Panc1 (cell line): Measurements from ENCODE around the gene ARHGDIA. TPM values are rescaled to one million over a fixed set of nuclear protein-coding genes. Genes with fewer than 3 reads are reported as not detected.

Experiments used
- ATAC-seq: fragments of 200-7000 bp; cut with Tn5 transposase; 2 replicates; pipeline ENCODE4 v1.9.1; 2020; ENCODE audit warnings: mild to moderate bottlenecking, moderate library complexity
- BruUV-seq: library from RNA; stranded (reverse); fragments of 400-500 nt; replicated peaks from 2 replicates; lab custom pipeline; 2021; lab: Mats Ljungman, UMichigan
- CTCF ChIA-PET: fragments of 300-600 bp; sonication (Branson Sonifier 250); formaldehyde crosslinking; loops from one replicate; lab custom pipeline; 2022; ENCODE audit warnings: antibody characterized with exemption; lab: Charles Lee
- POLR2A ChIA-PET: fragments of 300-600 bp; sonication (Branson Sonifier 250); formaldehyde crosslinking; loops from one replicate; lab custom pipeline; 2022; ENCODE audit warnings: antibody characterized with exemption; lab: Charles Lee
- DNase-seq: peaks from one replicate; pipeline ENCODE4 v3.0.0-alpha.2; 2010; ENCODE audit warnings: low read depth, low spot score
- H3K27ac ChIP-seq: 2 replicates; pipeline ENCODE4 v1.5.1; 2011; ENCODE audit warnings: mild to moderate bottlenecking, low read length, inconsistent platforms
- H3K27me3 ChIP-seq: fragments of 200-500 bp; sonication (Bioruptor generic); 2 replicates; pipeline ENCODE4 v1.6.0; 2014; ENCODE audit warnings: low read length, inconsistent platforms; ENCODE audit not compliant: control insufficient read depth, insufficient read depth
- H3K36me3 ChIP-seq: fragments of 200-500 bp; sonication (Bioruptor generic); 2 replicates; pipeline ENCODE4 v1.5.1; 2014; ENCODE audit warnings: inconsistent platforms, mild to moderate bottlenecking, low read length, moderate library complexity; ENCODE audit not compliant: control insufficient read depth, insufficient read depth
- H3K4me1 ChIP-seq: 2 replicates; pipeline ENCODE4 v1.5.1; 2011; ENCODE audit warnings: inconsistent platforms, mild to moderate bottlenecking, low read length, moderate library complexity; ENCODE audit not compliant: control insufficient read depth, insufficient read depth
- H3K4me3 ChIP-seq, 2 experiments: 2 replicates each; pipeline ENCODE4 v1.5.1; 2011 to 2012; ENCODE audit warnings: low read depth in 2 of 2, low read length in 2 of 2, mild to moderate bottlenecking in 2 of 2, inconsistent platforms in 1 of 2, moderate library complexity in 1 of 2
- H3K9me3 ChIP-seq: fragments of 200-500 bp; sonication (Bioruptor generic); 2 replicates; pipeline ENCODE4 v1.5.1; 2014; ENCODE audit warnings: low read depth, mild to moderate bottlenecking, inconsistent platforms, low read length, moderate library complexity; ENCODE audit not compliant: control insufficient read depth, insufficient read depth
- CTCF ChIP-seq: fragments of 450-650 bp; IDR thresholded peaks from 2 replicates; pipeline ENCODE4 v1.5.1; 2017; ENCODE audit warnings: mild to moderate bottlenecking
- POLR2AphosphoS5 ChIP-seq: IDR thresholded peaks from 2 replicates; pipeline ENCODE4 v1.6.1; 2012; ENCODE audit warnings: mild to moderate bottlenecking, low read depth, low read length, moderate library complexity
- REST ChIP-seq, 2 experiments: IDR thresholded peaks; 2 replicates each; pipeline ENCODE4 v1.6.1; 2011 to 2012; ENCODE audit warnings: low read depth in 2 of 2, control low read depth in 1 of 2, low read length in 1 of 2, mild to moderate bottlenecking in 1 of 2, moderate library complexity in 1 of 2; ENCODE audit not compliant: insufficient read depth in 1 of 2
- SIN3A ChIP-seq: IDR thresholded peaks from 2 replicates; pipeline ENCODE4 v1.6.1; 2012; ENCODE audit warnings: low read depth, mild to moderate bottlenecking, low read length, moderate library complexity, borderline replicate concordance; ENCODE audit not compliant: insufficient read depth
- TCF7L2 ChIP-seq: IDR thresholded peaks from 2 replicates; pipeline ENCODE4 v1.6.1; 2011; ENCODE audit warnings: mild to moderate bottlenecking, low read depth, low read length, inconsistent platforms
- in situ Hi-C: cut with HindIII; loops from 2 replicates; pipeline ENCODE4 v1.10.0; 2016; ENCODE audit warnings: low sequenced_read_pairs, low pct_unique_long_range_greater_than_20kb
- intact Hi-C: fragments of 100-400 bp; cut with micrococcal nuclease; formaldehyde crosslinking; loops from one replicate; pipeline ENCODE4 v1.10.0; 2022; ENCODE audit not compliant: unreplicated experiment
- total RNA-seq: library from RNA; stranded (reverse); gene quantifications from one replicate; pipeline ENCODE4 v1.2.1, GENCODE V29; 2021; ENCODE audit not compliant: unreplicated experiment

The ARHGDIA gene
- total RNA-seq, 1 experiment from 2014 or later = 420 TPM

- intact Hi-C loops = no loop called here
- peak overlapping the region; percentile 73 for H3K27ac ChIP-seq
- in situ Hi-C loops = no loop called here
- CTCF ChIA-PET = no interaction called here
- DNase-seq (peak; percentile 83), ATAC-seq (peak; percentile 72)
- no TSS peak for BruUV-seq
- H3K36me3 ChIP-seq = no peaks in the 10 kb centered on the region
- POLR2A ChIA-PET = interaction anchor here (0.7 to 0.8 kb wide), 2 partner anchors 11 to 32 kb away, joined by 3 read pairs; no protein-coding TSS in a partner anchor
- peaks cover 27% of the 10 kb centered on the region for H3K4me1 ChIP-seq
- H3K27me3 ChIP-seq = no peaks in the 10 kb centered on the region
- no peaks in the 10 kb centered on the region for H3K9me3 ChIP-seq
- no peak for TF ChIP-seq TCF7L2
- H3K4me3 ChIP-seq = no peak overlapping the region
Measured at GRCh38 chr17:81898029-81898866, 27.1 kb upstream of the ARHGDIA start.

- H3K27ac ChIP-seq = no peak overlapping the region
- H3K9me3 ChIP-seq = no peaks in the 10 kb centered on the region
- peaks cover 21% of the 10 kb centered on the region for H3K4me1 ChIP-seq
- in situ Hi-C loops (no loop called here), intact Hi-C loops (no loop called here)
- BruUV-seq = no TSS peak
- no peaks in the 10 kb centered on the region for H3K27me3 ChIP-seq
- CTCF ChIA-PET = no interaction called here
- TF ChIP-seq REST (IDR thresholded peaks at IDR 0.05; ENCODE audit: insufficient read depth in 1 of 2, low read depth in 2 of 2, low read length in 1 of 2) = no peak
- TF ChIP-seq POLR2AphosphoS5 = no peak
- TF ChIP-seq TCF7L2 = no peak
- TF ChIP-seq CTCF = no peak
- TF ChIP-seq SIN3A = no peak
- no peak for ATAC-seq
- H3K4me3 ChIP-seq = no peak overlapping the region
- H3K36me3 ChIP-seq = peaks cover 4% of the 10 kb centered on the region; the same call in 1 of the 2 replicates
- no peak for DNase-seq
- POLR2A ChIA-PET = interaction anchor here (0.6 kb wide), 1 partner anchor 29 kb away, joined by 4 read pairs; no protein-coding TSS in a partner anchor
Measured at GRCh38 chr17:81895400-81895799, 24.3 kb upstream of the ARHGDIA start.

GRCh38 chr17:81891303-81891552 lies 20.1 kb upstream of the ARHGDIA start:
- in situ Hi-C loops (no loop called here), intact Hi-C loops (no loop called here)
- H3K27me3 ChIP-seq = no peaks in the 10 kb centered on the region
- POLR2A ChIA-PET = no interaction called here
- peaks cover 33% of the 10 kb centered on the region for H3K36me3 ChIP-seq
- TF ChIP-seq CTCF (no peak), POLR2AphosphoS5 (no peak), TCF7L2 (no peak), SIN3A (no peak)
- peaks cover 9% of the 10 kb centered on the region for H3K4me1 ChIP-seq
- H3K9me3 ChIP-seq = no peaks in the 10 kb centered on the region
- no TSS peak for BruUV-seq
- no peak for DNase-seq
- ATAC-seq = peak; percentile 14
- CTCF ChIA-PET = no interaction called here
- peak overlapping the region; percentile 85 to 95 for H3K4me3 ChIP-seq
- no peak overlapping the region for H3K27ac ChIP-seq
